GM12891 (cell line): Measurements from ENCODE around the gene PEA15.

ENCODE experiments used
- POLR2A ChIP-seq: IDR thresholded peaks from 2 replicates; pipeline ENCODE4 v1.6.1; 2011; ENCODE audit warnings: low read depth, low read length, control low read depth
- TAF1 ChIP-seq: IDR thresholded peaks from 2 replicates; pipeline ENCODE4 v1.6.1; 2011; ENCODE audit warnings: low read depth, low read length, control low read depth

DNA sequence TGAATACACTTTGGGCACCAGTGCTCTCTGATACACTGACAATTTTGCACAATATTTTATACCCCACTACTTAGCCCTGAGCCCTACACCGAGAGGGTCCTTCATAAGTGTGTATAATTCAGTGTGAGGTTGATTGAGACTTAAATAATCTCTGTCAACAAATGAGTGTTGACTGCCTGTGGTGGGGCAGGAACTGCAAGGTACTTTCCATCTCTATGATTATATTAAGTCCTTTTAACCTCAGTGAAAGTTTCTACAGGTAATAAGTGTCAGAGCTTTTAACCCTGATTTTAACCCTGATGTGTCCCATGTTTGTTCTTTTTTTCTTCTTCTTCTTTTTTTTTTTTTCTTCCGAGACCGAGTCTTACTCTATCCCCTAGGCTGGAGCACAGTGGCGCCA lies 9.0 kb upstream of the PEA15 start:
- no peak for TF ChIP-seq TAF1
- TF ChIP-seq POLR2A, result no peak
